HFFc6 (cell line): Measurements from ENCODE around the gene IGFBP3. TPM values are rescaled to one million over a fixed set of nuclear protein-coding genes. Genes with fewer than 3 reads are reported as not detected.

Source experiments
- DNase-seq: peaks from one replicate; pipeline ENCODE4 v3.0.0-alpha.2; 2018
- H3K27ac Mint-ChIP-seq: 2 replicates; pipeline ENCODE4 v1.8.0; 2020; ENCODE audit warnings: mild to moderate bottlenecking, mixed read lengths
- H3K27me3 Mint-ChIP-seq: 2 replicates; pipeline ENCODE4 v1.8.0; 2021; ENCODE audit warnings: mild to moderate bottlenecking, moderate library complexity, mixed read lengths; ENCODE audit not compliant: insufficient read depth
- H3K36me3 Mint-ChIP-seq: 2 replicates; pipeline ENCODE4 v1.8.0; 2021; ENCODE audit warnings: low read depth, mixed read lengths
- H3K4me1 Mint-ChIP-seq: 2 replicates; pipeline ENCODE4 v1.8.0; 2020; ENCODE audit warnings: low read depth, mixed read lengths
- H3K4me3 Mint-ChIP-seq: 2 replicates; pipeline ENCODE4 v1.8.0; 2020; ENCODE audit warnings: mild to moderate bottlenecking, moderate library complexity, mixed read lengths
- H3K9me3 Mint-ChIP-seq: 2 replicates; pipeline ENCODE4 v1.8.0; 2020; ENCODE audit warnings: mild to moderate bottlenecking, mixed read lengths
- total RNA-seq, 6 experiments: library from RNA; stranded (reverse); fragmentation: NEBNext Ultra II Directional; extraction: Animal tissue kit (Norgen Biotek cat#: 25700); gene quantifications; 2 replicates in 1 of 6; 3 replicates in 5 of 6; pipeline ENCODE4 v1.2.3, GENCODE V29; 2021
- TF ChIP-seq, protein P1 (sequence below): fragments of 200-600 bp; sonication (generic); IDR thresholded peaks from 2 replicates; pipeline ENCODE4 v1.5.0; 2021; ENCODE audit warnings: antibody characterized with exemption, mild to moderate bottlenecking

The IGFBP3 gene
- total RNA-seq, 6 experiments from 2014 or later = 797 to 983 (median 926) TPM

DNA sequence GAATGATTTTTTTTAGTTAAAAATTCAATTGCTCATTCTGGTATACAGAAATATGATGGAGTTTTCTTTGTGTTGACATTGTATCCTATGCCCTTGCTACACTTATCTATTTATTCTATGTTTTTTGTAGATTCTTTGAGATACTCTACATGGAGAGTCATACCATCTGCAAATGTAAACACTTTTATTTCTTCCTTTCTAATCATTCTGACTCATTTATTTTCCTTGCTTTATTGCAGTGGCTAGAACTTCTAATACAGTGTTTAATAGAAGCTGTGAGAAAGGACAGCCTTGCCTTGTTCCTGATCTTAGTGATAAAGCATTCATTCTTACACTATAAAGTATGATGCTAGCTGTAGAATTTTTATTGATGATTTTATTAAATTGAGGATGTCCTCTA is 9.9 kb upstream of the IGFBP3 start:
- peaks cover 18% of the 10 kb centered on the region for H3K36me3 Mint-ChIP-seq
- H3K4me3 Mint-ChIP-seq = no peak overlapping the region
- TF ChIP-seq, protein P1, sequence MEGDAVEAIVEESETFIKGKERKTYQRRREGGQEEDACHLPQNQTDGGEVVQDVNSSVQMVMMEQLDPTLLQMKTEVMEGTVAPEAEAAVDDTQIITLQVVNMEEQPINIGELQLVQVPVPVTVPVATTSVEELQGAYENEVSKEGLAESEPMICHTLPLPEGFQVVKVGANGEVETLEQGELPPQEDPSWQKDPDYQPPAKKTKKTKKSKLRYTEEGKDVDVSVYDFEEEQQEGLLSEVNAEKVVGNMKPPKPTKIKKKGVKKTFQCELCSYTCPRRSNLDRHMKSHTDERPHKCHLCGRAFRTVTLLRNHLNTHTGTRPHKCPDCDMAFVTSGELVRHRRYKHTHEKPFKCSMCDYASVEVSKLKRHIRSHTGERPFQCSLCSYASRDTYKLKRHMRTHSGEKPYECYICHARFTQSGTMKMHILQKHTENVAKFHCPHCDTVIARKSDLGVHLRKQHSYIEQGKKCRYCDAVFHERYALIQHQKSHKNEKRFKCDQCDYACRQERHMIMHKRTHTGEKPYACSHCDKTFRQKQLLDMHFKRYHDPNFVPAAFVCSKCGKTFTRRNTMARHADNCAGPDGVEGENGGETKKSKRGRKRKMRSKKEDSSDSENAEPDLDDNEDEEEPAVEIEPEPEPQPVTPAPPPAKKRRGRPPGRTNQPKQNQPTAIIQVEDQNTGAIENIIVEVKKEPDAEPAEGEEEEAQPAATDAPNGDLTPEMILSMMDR = no peak
- no peaks in the 10 kb centered on the region for H3K9me3 Mint-ChIP-seq
- no peaks in the 10 kb centered on the region for H3K27me3 Mint-ChIP-seq
- DNase-seq = no peak
- no peak overlapping the region for H3K27ac Mint-ChIP-seq
- H3K4me1 Mint-ChIP-seq = peaks cover 7% of the 10 kb centered on the region; the same call in 1 of the 2 replicates

DNA sequence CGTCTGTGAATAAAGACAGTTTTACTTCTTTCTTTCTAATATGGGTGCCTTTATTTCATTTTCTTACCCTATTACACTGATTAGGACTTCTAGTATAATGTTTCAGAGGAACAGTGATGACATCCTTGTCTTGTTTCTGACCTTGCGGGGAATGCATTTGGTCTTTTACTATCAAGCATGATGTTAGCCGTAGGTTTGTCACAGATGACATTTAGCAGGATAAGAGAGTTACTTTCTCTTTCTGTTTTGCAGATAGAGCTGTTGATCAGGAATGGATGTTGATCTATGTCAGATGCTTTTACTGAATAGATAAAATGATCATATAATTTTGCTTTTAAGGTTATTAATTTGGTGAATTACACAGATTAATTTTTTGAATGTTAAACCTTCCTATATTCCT is 6.6 kb upstream of the IGFBP3 start:
- Mint-ChIP-seq H3K4me1 (peaks cover 28% of the 10 kb centered on the region), H3K27me3 (no peaks in the 10 kb centered on the region), H3K9me3 (no peaks in the 10 kb centered on the region), H3K4me3 (no peak overlapping the region), H3K36me3 (peaks cover 18% of the 10 kb centered on the region), H3K27ac (no peak overlapping the region)
- no peak for DNase-seq
- TF ChIP-seq, protein P1 = no peak

DNA sequence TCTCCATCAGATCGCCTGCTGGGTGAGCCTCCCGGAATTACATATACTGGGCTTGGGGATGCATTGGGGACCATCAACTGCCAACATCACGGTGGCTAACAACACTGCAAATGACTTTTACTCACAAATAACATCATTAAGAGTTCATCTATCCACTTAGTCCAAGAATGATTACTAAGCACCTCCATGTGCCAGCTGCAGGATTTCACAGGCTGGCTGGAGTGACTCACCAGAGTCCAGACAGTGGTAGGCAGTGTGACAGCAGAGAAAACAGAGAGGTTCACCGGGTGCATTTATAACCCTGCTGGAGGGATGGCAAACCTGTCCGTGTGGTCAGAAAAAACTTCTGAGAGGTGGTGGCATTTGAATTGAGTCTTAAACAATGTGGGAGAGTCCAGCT is 3.2 kb upstream of the IGFBP3 start:
- no peak overlapping the region; the same call in 1 of the 2 replicates for H3K27ac Mint-ChIP-seq
- H3K36me3 Mint-ChIP-seq = peaks cover 15% of the 10 kb centered on the region
- peak overlapping the region; percentile 8; the same call in 1 of the 2 replicates for H3K4me3 Mint-ChIP-seq
- peaks cover 51% of the 10 kb centered on the region for H3K4me1 Mint-ChIP-seq
- H3K9me3 Mint-ChIP-seq = no peaks in the 10 kb centered on the region
- TF ChIP-seq, protein P1 = no peak
- H3K27me3 Mint-ChIP-seq = no peaks in the 10 kb centered on the region
- peak; percentile 77 for DNase-seq

DNA sequence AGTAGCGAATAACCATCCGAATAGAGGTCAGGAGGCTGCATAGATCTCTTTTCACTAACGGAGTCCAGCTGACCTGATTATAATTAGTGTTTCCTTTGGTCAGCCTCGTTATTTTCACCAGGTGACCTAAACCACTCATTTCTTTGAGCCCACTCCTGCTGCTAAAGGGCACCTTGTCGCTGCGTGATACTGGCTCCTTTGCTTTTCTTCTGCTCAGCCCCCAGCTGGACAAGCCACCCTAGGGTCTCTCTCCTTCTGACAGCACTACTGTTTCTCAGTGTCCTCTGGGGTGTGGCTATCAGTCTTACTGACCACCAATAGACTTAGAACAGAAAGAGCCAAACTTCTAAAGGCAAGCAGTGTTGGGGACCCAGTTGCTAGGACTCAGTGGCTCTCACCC is 2.7 kb upstream of the IGFBP3 start:
- Mint-ChIP-seq H3K27me3 (no peaks in the 10 kb centered on the region), H3K4me3 (no peak overlapping the region), H3K36me3 (peaks cover 11% of the 10 kb centered on the region), H3K27ac (no peak overlapping the region; the same call in 1 of the 2 replicates), H3K4me1 (peaks cover 55% of the 10 kb centered on the region), H3K9me3 (no peaks in the 10 kb centered on the region)
- TF ChIP-seq, protein P1 = no peak
- no peak for DNase-seq

DNA sequence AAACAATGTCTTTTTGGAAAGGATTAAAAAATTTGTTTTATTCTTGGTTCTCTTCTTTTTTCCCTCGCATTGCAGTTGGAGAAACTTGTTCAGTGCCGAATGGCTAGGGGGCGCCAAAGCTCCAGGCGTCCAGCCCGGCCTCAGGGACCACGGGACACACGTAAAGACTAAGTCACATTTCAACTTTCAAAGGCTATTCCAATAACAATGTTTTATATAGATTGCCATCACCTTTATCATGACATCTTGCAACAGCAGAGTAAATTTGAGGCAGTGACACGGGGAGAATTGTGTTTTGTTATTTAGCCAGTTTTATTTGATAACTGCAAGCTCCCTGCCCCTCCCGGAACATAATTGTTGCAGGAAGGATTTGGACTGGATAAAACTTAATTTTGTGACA is 2.2 kb upstream of the IGFBP3 start:
- peak overlapping the region; percentile 86 for H3K4me3 Mint-ChIP-seq
- peaks cover 6% of the 10 kb centered on the region for H3K36me3 Mint-ChIP-seq
- H3K27me3 Mint-ChIP-seq = no peaks in the 10 kb centered on the region
- no peaks in the 10 kb centered on the region for H3K9me3 Mint-ChIP-seq
- peak; percentile 65 for DNase-seq
- H3K27ac Mint-ChIP-seq = peak overlapping the region; percentile 53; the same call in 1 of the 2 replicates
- peaks cover 61% of the 10 kb centered on the region for H3K4me1 Mint-ChIP-seq
- TF ChIP-seq, protein P1 = peak; percentile 98

DNA sequence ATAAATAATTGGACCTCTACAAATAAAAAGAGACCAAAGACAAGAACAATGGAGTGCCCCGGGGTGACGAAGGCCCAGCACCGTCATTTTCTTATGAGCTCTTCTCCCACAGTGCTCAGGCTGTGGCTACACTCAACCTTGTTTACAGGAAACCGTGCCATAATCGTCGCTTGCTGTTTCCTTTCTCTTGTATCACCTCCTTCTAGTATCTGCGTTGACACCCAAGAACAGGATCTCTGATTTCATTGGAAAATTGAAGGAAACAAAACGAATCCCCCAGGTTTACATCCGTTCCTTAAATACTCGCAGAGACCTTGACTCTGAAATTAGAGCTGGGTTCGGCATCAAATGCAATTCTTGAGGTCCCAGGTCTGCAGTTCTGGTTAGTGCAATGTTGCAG is 1.7 kb upstream of the IGFBP3 start:
- Mint-ChIP-seq H3K4me3 (peak overlapping the region; percentile 86), H3K36me3 (peaks cover 3% of the 10 kb centered on the region; the same call in 1 of the 2 replicates), H3K4me1 (peaks cover 65% of the 10 kb centered on the region), H3K9me3 (no peaks in the 10 kb centered on the region), H3K27ac (peak overlapping the region; percentile 53), H3K27me3 (no peaks in the 10 kb centered on the region)
- no peak for DNase-seq
- TF ChIP-seq, protein P1 = no peak
